ENCODE results near the gene DIPK1C.

The DIPK1C gene

GRCh38 chr18:74480149-74480651 lies 23.1 kb upstream of the DIPK1C start:
- DNase-seq, result no peak

GRCh38 chr18:74479486-74480148 lies 22.5 kb upstream of the DIPK1C start:
- DNase-seq, result no peak

- no peak for DNase-seq
Observed at GRCh38 chr18:74478880-74479279, 21.8 kb upstream of the DIPK1C start.

GRCh38 chr18:74478316-74478715 lies 21.2 kb upstream of the DIPK1C start:
- no peak for DNase-seq

- DNase-seq, result no peak
Observed at GRCh38 chr18:74477771-74478170, 20.7 kb upstream of the DIPK1C start.

GRCh38 chr18:74476140-74476539 lies 19.0 kb upstream of the DIPK1C start:
- DNase-seq, result no peak

- DNase-seq, result no peak
Observed at GRCh38 chr18:74473976-74474640, 17.0 kb upstream of the DIPK1C start.

- no peak for DNase-seq
Observed at GRCh38 chr18:74472312-74472711, 15.2 kb upstream of the DIPK1C start.

GRCh38 chr18:74468547-74469061 lies 11.5 kb upstream of the DIPK1C start:
- DNase-seq, result no peak

GRCh38 chr18:74465775-74466174 lies 8.7 kb upstream of the DIPK1C start:
- DNase-seq, result no peak

- DNase-seq, result no peak
Observed at GRCh38 chr18:74463983-74464382, 6.9 kb upstream of the DIPK1C start.

- no peak for DNase-seq
Observed at GRCh38 chr18:74463254-74463653, 6.1 kb upstream of the DIPK1C start.

GRCh38 chr18:74460825-74461224 lies 3.7 kb upstream of the DIPK1C start:
- DNase-seq, result no peak

- DNase-seq, result no peak
Observed at GRCh38 chr18:74459889-74460288, 2.8 kb upstream of the DIPK1C start.

GRCh38 chr18:74457725-74458421 lies 765 bp upstream of the DIPK1C start:
- no peak for DNase-seq

- DNase-seq, result no peak
Observed at GRCh38 chr18:74456349-74457042, 612 bp downstream of the DIPK1C start.

- DNase-seq, result no peak
Observed at GRCh38 chr18:74456017-74456348, 1.1 kb downstream of the DIPK1C start.

GRCh38 chr18:74455386-74455785 lies 1.7 kb downstream of the DIPK1C start:
- DNase-seq, result no peak

GRCh38 chr18:74454279-74454751 lies 2.8 kb downstream of the DIPK1C start:
- no peak for DNase-seq

GRCh38 chr18:74453642-74454198 lies 3.4 kb downstream of the DIPK1C start:
- no peak for DNase-seq

GRCh38 chr18:74453016-74453566 lies 4.0 kb downstream of the DIPK1C start:
- no peak for DNase-seq

- no peak for DNase-seq
Observed at GRCh38 chr18:74451148-74451547, 6.0 kb downstream of the DIPK1C start.

Measured in NCI-H187 treated with DMSO at 0.1 percent for 48 hours (cell line).